ENCODE data around the gene RGL1. TPM values are rescaled to one million over a fixed set of nuclear protein-coding genes. Genes with fewer than 3 reads are reported as not detected.

RGL1 gene
- total RNA-seq, 1 experiment from 2014 or later, result 8.1 TPM

DNA sequence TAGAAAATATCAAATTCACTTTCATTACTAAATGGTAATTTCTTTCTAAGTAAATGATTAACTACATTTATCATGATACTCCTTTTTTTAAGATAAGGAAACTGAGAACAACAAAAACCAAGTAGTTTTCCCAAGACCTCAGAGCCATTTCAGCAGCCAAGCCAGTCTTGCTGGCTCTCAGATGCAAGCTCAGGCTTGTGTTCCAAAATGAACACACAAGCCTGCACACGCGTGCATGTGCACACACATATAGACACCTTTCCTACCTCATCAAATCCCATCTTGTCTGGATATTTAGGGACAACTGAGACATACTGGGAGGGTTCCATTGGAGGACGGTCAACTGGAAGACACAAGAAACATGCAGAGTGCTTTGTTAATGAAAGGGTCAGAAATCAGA is 149.6 kb downstream of the RGL1 start:
- no peak for DNase-seq (ENCODE audit: low read depth)

- peak; percentile 71 for DNase-seq (ENCODE audit: low read depth)
These were observed 151.8 kb downstream of the RGL1 start for GRCh38 chr1:183956559-183957188.

DNA sequence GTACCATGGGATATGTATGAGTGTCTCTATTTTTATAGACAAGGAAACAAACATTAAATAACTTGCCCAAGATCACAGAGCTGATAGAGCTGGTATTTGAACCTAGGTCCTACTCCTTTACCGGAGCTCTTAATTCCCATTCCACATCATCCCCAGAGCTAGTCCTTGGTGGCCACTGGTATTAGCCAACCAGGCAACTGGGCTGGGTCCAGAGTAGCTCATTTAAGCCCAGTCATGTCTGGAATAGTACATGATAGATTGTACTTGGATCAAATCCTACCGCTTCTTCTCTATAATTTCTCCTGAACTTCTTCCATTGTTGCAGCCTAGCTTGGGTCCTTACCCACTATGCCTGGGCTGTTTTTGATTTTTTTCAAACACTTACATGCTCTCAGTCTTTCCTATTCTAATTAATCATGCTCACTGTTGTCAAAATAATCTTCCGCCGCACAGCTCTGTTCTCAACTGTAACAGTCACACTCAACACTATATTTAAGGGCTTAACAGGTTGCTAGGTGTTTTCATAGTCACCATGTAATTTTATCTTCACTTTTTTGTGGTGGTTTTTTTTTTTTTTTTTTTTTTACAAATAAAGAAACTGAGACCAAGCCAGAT is 152.4 kb downstream of the RGL1 start:
- DNase-seq (ENCODE audit: low read depth), result no peak

- DNase-seq (ENCODE audit: low read depth), result no peak
These were observed 154.0 kb downstream of the RGL1 start for GRCh38 chr1:183958958-183959357.

- no peak for DNase-seq (ENCODE audit: low read depth)
These were observed 156.2 kb downstream of the RGL1 start for GRCh38 chr1:183961132-183961531.

GRCh38 chr1:183962903-183963302 is 158.0 kb downstream of the RGL1 start:
- no peak for DNase-seq (ENCODE audit: low read depth)

DNA sequence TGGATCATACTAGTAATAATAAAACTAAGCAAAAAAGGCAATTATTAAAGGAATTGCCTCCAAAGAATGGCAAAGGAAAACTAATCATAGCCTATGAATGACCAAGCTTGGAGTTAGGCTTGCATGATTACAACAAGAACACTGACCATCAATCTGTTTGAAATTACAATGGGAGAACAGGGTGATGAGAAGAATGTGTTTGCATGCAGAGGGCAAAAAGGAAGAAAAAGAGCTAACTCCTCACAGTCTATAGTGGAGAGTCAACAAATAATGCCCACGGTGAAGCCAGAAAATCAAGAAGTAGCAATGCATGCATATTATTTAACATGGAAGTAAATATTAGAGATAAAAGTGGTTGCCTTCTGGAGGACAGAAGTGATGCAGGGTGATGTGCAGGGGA is 160.8 kb downstream of the RGL1 start:
- DNase-seq (ENCODE audit: low read depth), result no peak

DNA sequence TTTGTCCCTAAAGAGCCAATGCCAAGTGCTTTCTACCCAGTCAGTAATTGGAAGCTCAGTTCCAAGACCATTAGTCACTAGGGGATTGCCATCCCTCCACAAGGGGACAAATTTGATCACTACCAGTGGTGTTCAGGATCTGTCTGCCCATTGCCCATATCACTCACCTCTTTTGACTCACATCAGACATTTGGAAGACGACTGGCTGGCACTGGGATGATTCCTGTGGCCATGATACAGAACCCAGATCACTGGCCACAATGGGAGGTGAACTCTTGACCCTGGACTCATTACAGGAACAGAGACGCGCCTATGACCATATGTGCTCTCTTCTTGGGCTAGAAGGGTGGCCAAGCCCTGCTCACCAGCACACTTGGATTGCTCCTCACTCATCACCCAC is 161.6 kb downstream of the RGL1 start:
- no peak for DNase-seq (ENCODE audit: low read depth)

DNA sequence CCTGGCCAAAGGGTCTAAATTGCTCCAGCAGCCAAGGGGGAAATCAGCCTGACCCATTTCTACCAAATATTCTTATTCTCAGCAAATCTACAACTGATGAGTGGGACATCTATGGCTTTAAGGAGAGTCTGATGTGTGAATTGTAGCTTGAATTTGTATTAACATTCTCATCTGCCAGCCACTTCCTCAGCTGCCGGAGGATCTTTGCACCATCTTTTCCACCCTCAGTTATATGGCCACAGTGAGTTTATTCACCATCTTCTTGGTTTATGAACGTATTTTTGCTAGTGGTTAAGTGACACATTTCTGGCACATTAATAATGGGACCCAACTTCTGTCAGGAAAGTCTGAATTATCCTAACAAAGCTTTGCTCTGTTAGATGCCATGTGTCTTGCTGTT is 163.0 kb downstream of the RGL1 start:
- DNase-seq (ENCODE audit: low read depth), result no peak

DNA sequence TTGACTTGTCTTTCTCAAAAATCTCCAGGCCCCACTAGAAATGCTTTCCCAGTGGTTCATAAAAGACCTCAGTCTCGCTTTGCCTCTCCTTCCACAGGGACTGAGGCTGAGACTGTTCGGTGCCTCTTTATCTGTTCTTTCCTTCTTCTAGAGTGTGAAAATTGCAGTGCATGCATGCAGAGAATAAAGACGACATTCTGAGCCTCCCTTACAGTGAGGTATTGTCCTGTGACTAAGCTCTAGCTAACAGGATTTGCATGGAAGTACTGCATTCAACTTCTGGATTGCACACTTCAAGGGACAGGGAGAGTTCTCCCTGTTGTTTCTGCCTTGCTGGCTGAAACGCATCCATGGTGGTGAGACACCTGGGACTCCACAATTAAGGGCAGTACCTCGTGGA is 163.5 kb downstream of the RGL1 start:
- no peak for DNase-seq (ENCODE audit: low read depth)

DNA sequence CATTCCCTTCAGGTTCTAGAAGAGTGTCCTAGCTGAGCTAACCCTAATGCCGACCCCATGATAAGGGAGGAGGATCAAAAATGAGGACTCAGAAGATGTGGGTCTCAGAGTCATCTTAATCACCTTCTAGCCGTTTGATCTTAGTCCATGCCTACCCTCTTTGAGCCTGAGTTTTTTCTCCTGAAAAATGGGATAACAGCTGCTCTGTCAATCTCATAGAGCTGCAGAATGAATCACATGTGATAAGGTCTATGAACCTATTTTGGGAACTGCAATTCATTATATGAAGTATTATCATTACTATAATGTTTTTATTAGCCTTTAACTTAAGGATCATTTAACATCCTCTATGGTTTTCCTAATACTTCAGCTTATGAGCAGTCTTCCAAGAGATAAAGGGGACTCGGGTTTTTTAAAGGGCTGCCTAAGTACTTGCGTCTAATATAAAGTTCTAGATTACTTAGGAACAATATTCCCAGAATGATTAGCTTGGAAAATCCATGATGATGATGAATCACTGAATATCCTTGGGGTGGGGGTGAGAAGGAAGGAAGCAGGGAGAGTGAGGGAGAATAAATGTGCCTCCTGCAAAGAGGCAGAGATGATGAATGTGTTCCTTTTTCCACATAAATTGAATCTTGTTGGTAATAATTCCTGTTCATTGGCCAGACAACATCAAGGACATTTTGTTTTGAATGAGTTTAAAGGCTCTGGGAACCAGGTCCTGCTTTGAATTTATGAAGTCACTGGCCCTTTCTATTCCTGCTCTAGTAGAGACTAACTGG is 165.8 kb downstream of the RGL1 start:
- no peak for DNase-seq (ENCODE audit: low read depth)

DNA sequence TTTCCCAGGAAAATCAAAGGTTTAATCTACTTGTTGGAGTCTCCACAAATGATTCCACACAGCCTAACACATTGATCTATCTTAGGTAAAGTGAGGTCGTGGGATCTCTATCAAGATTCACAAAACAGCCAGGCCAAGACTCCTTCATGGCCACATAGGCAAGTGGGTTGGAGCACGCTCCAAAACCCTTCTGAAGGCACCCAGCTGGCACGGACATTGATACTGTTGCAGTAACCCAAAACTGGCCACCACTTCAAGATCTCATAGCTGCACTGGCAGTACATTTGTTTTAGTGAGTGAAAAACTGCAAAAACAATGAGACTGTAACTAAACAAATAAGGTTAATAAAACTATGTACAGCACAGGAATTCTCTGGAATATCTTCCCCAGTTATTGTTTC is 170.7 kb downstream of the RGL1 start:
- DNase-seq (ENCODE audit: low read depth), result no peak

- DNase-seq (ENCODE audit: low read depth), result no peak
These were observed 172.8 kb downstream of the RGL1 start for GRCh38 chr1:183977717-183978116.

Other genes starting within 250 kb of the RGL1 start
- gene NCF2, start 214.7 kb upstream of the RGL1 start, total RNA-seq (2014; rRNA removed; shearing (Covaris generic)), result 19.7 and 26.2 TPM in 2 replicates
- gene ARPC5, start 169.3 kb upstream of the RGL1 start, total RNA-seq (2014; rRNA removed; shearing (Covaris generic)), result 210 and 248 TPM in 2 replicates
- not detected in 2 replicates for gene APOBEC4, start 151.8 kb upstream of the RGL1 start, total RNA-seq (2014; rRNA removed; shearing (Covaris generic))
- gene COLGALT2, start 232.6 kb downstream of the RGL1 start, total RNA-seq (2014; rRNA removed; shearing (Covaris generic)), result 0.34 and 2.3 TPM in 2 replicates
- 62.2 and 88.7 TPM in 2 replicates for gene TSEN15, start 246.6 kb downstream of the RGL1 start, total RNA-seq (2014; rRNA removed; shearing (Covaris generic))